ENCODE results near the gene BACH2.

BACH2 gene

GRCh38 chr6:89985751-89986493 lies 310.7 kb downstream of the BACH2 start:
- Histone ChIP-seq H3K4me1 (ENCODE audit: control insufficient read depth, insufficient read depth, low read length, poor library complexity, severe bottlenecking) (peaks cover 12% of the 10 kb centered on the region), H3K9me3 (ENCODE audit: control insufficient read depth, low read length) (no peaks in the 10 kb centered on the region), H3K27ac (ENCODE audit: low read depth, low read length, severe bottlenecking) (peak overlapping the region; percentile 95), H3K4me3 (ENCODE audit: extremely low read depth, insufficient read depth, low read length, poor library complexity, severe bottlenecking) (no peak overlapping the region), H3K36me3 (ENCODE audit: control insufficient read depth, insufficient read depth, low read length) (no peaks in the 10 kb centered on the region)
- 78 to 81% methylated on average over 3 to 8 of the region's 11 CpGs for WGBS, 2 experiments (ENCODE audit: insufficient coverage in 2 of 2)

DNA sequence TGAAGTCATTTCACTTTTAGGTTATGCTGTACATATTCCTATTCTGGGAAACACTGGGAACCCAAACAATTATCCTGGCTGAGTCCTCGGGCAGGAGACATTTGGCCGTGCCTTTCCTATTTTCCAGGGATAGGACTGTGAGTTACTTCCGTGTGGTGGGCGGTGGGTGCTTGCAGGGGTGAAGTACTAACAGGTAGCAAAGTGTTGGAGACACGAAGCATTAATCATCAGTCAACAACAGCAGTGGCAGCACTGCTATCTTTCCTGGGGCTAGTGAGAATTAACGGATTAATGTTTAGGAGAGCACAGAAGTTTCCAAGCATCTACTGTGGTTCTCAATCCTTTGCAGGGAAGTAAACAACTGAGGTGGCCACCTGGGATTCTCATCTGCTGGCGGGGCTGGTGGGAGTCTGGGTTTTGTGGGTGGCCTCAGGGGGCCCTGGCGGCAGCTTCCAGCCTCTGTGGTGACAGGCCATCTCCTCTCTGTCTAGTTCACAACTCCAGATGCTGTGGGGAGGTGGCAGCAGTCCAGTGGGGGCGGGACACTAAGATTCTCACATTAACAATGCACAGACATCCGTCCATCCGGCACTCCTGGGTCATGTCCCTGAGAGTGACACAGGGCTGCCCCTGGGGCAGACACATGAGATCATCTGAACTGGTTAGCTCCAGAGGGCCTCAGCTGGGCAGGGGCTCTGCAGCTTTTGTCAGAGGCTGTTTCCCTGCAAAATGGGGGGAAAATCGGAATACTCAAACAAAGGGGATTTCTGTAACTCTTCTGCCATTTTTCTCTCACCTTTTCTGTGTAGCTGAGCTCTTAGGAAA lies 311.5 kb downstream of the BACH2 start:
- no peak overlapping the region for H3K4me3 ChIP-seq (ENCODE audit: extremely low read depth, insufficient read depth, low read length, poor library complexity, severe bottlenecking)
- H3K27ac ChIP-seq (ENCODE audit: low read depth, low read length, severe bottlenecking), result peak overlapping the region; percentile 95
- no peaks in the 10 kb centered on the region for H3K9me3 ChIP-seq (ENCODE audit: control insufficient read depth, low read length)
- H3K36me3 ChIP-seq (ENCODE audit: control insufficient read depth, insufficient read depth, low read length), result no peaks in the 10 kb centered on the region
- 76 to 84% methylated on average over 8 to 10 of the region's 12 CpGs for WGBS, 2 experiments (ENCODE audit: insufficient coverage in 2 of 2)
- peaks cover 9% of the 10 kb centered on the region for H3K4me1 ChIP-seq (ENCODE audit: control insufficient read depth, insufficient read depth, low read length, poor library complexity, severe bottlenecking)

DNA sequence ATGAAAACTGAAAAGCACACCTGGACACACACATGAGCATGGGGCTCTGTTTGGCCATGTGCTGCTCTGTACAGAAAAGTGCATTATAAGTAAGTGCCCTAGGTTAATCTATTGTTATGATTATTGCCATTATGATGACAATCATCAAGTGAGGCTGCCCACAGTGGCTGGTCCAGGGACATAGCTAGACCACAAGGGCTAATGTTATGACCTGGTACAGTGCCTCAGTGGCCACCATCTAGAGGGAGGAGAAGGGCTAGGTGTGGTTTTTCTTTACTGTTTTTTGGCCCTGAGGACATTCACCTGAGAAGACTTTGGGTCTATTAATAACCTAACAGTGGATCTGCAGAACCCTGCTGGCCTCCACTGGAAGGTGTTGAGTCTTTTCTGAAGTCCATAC lies 316.3 kb downstream of the BACH2 start:
- H3K36me3 ChIP-seq (ENCODE audit: control insufficient read depth, insufficient read depth, low read length), result no peaks in the 10 kb centered on the region
- H3K9me3 ChIP-seq (ENCODE audit: control insufficient read depth, low read length), result no peaks in the 10 kb centered on the region
- no peak overlapping the region for H3K27ac ChIP-seq (ENCODE audit: low read depth, low read length, severe bottlenecking)
- H3K4me1 ChIP-seq (ENCODE audit: control insufficient read depth, insufficient read depth, low read length, poor library complexity, severe bottlenecking), result peaks cover 11% of the 10 kb centered on the region
- H3K4me3 ChIP-seq (ENCODE audit: extremely low read depth, insufficient read depth, low read length, poor library complexity, severe bottlenecking), result no peak overlapping the region

- Histone ChIP-seq H3K4me1 (ENCODE audit: control insufficient read depth, insufficient read depth, low read length, poor library complexity, severe bottlenecking) (peaks cover 9% of the 10 kb centered on the region), H3K9me3 (ENCODE audit: control insufficient read depth, low read length) (no peaks in the 10 kb centered on the region), H3K36me3 (ENCODE audit: control insufficient read depth, insufficient read depth, low read length) (no peaks in the 10 kb centered on the region), H3K4me3 (ENCODE audit: extremely low read depth, insufficient read depth, low read length, poor library complexity, severe bottlenecking) (no peak overlapping the region), H3K27ac (ENCODE audit: low read depth, low read length, severe bottlenecking) (no peak overlapping the region)
- WGBS, 2 experiments (ENCODE audit: insufficient coverage in 2 of 2), result 80 to 100% methylated on average over 1 to 2 of the region's 6 CpGs
Measured at GRCh38 chr6:89979481-89980119, 317.0 kb downstream of the BACH2 start.

DNA sequence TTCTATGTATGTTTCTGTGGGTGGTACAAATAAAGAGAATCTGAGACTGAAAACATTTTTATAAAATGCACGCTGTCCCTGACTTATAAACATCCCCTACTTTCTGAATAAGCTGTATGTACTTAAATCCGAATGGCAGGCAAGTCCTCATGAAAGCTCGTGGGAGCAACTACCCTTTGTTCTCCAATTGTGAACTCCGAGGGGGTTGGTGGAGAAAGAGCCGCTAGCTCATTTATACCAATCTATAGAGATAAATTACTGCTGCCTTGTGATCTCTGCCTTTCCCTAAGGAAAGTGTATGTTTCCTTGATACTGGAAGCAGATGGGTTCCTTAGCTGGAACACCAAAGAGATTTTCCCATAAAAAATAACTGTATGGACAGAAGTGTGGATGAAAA lies 317.9 kb downstream of the BACH2 start:
- peak overlapping the region; percentile 84 for H3K27ac ChIP-seq (ENCODE audit: low read depth, low read length, severe bottlenecking)
- no peak overlapping the region for H3K4me3 ChIP-seq (ENCODE audit: extremely low read depth, insufficient read depth, low read length, poor library complexity, severe bottlenecking)
- no peaks in the 10 kb centered on the region for H3K9me3 ChIP-seq (ENCODE audit: control insufficient read depth, low read length)
- WGBS, 2 experiments (ENCODE audit: insufficient coverage in 2 of 2), result 38 to 53% methylated on average over 2 of the region's 5 CpGs
- H3K36me3 ChIP-seq (ENCODE audit: control insufficient read depth, insufficient read depth, low read length), result no peaks in the 10 kb centered on the region
- peaks cover 9% of the 10 kb centered on the region for H3K4me1 ChIP-seq (ENCODE audit: control insufficient read depth, insufficient read depth, low read length, poor library complexity, severe bottlenecking)

GRCh38 chr6:89977808-89978748 lies 318.6 kb downstream of the BACH2 start:
- Histone ChIP-seq H3K4me3 (ENCODE audit: extremely low read depth, insufficient read depth, low read length, poor library complexity, severe bottlenecking) (no peak overlapping the region), H3K4me1 (ENCODE audit: control insufficient read depth, insufficient read depth, low read length, poor library complexity, severe bottlenecking) (peaks cover 9% of the 10 kb centered on the region)
- WGBS, 2 experiments (ENCODE audit: insufficient coverage in 2 of 2), result 79 to 100% methylated on average over 2 to 6 of the region's 8 CpGs

GRCh38 chr6:89976694-89977020 lies 320.0 kb downstream of the BACH2 start:
- H3K9me3 ChIP-seq (ENCODE audit: control insufficient read depth, low read length), result no peaks in the 10 kb centered on the region
- H3K4me1 ChIP-seq (ENCODE audit: control insufficient read depth, insufficient read depth, low read length, poor library complexity, severe bottlenecking), result peaks cover 9% of the 10 kb centered on the region
- H3K27ac ChIP-seq (ENCODE audit: low read depth, low read length, severe bottlenecking), result peak overlapping the region; percentile 61
- H3K4me3 ChIP-seq (ENCODE audit: extremely low read depth, insufficient read depth, low read length, poor library complexity, severe bottlenecking), result no peak overlapping the region
- no peaks in the 10 kb centered on the region for H3K36me3 ChIP-seq (ENCODE audit: control insufficient read depth, insufficient read depth, low read length)
- WGBS, 2 experiments (ENCODE audit: insufficient coverage in 2 of 2), result 83% methylated on average over 1 to 2 of the region's 3 CpGs

More at GRCh38 chr6:89977808-89978748, 318.6 kb downstream of the BACH2 start:
- H3K36me3 ChIP-seq (ENCODE audit: control insufficient read depth, insufficient read depth, low read length), result no peaks in the 10 kb centered on the region
- H3K27ac ChIP-seq (ENCODE audit: low read depth, low read length, severe bottlenecking), result peak overlapping the region; percentile 84
- H3K9me3 ChIP-seq (ENCODE audit: control insufficient read depth, low read length), result no peaks in the 10 kb centered on the region

- no peaks in the 10 kb centered on the region for H3K36me3 ChIP-seq (ENCODE audit: control insufficient read depth, insufficient read depth, low read length)
- H3K4me1 ChIP-seq (ENCODE audit: control insufficient read depth, insufficient read depth, low read length, poor library complexity, severe bottlenecking), result peaks cover 9% of the 10 kb centered on the region
- no peak overlapping the region for H3K4me3 ChIP-seq (ENCODE audit: extremely low read depth, insufficient read depth, low read length, poor library complexity, severe bottlenecking)
- H3K9me3 ChIP-seq (ENCODE audit: control insufficient read depth, low read length), result no peaks in the 10 kb centered on the region
- WGBS, 2 experiments (ENCODE audit: insufficient coverage in 2 of 2), result 79 to 82% methylated on average over 4 to 6 of the region's 12 CpGs
- H3K27ac ChIP-seq (ENCODE audit: low read depth, low read length, severe bottlenecking), result peak overlapping the region; percentile 61
Measured at GRCh38 chr6:89975991-89976693, 320.5 kb downstream of the BACH2 start.

DNA sequence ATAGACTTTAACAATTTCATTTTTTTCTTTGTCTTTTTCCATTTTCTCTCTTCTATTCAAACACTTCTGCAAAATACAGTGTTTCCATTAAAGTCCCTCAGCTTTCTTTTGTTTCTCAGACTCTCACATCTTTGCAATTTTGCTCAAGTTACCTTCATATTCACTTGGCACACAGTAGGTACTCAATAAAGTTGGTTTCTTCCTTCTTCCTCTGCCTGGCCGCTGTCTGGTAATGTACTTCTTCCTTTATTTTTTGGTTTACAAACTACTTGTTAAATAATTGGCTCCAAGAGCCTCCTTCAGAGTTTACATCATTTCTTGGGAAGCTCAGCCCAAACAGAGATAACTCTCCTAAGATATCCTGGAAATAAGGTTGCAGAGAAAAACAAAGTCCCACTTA lies 321.3 kb downstream of the BACH2 start:
- no CpG with 5 or more reads among the region's 1 CpG for whole genome bisulfite sequencing, 2 experiments (ENCODE audit: insufficient coverage in 2 of 2)
- Histone ChIP-seq H3K36me3 (ENCODE audit: control insufficient read depth, insufficient read depth, low read length) (no peaks in the 10 kb centered on the region), H3K27ac (ENCODE audit: low read depth, low read length, severe bottlenecking) (peak overlapping the region; percentile 61), H3K4me1 (ENCODE audit: control insufficient read depth, insufficient read depth, low read length, poor library complexity, severe bottlenecking) (peaks cover 9% of the 10 kb centered on the region), H3K9me3 (ENCODE audit: control insufficient read depth, low read length) (no peaks in the 10 kb centered on the region), H3K4me3 (ENCODE audit: extremely low read depth, insufficient read depth, low read length, poor library complexity, severe bottlenecking) (no peak overlapping the region)

DNA sequence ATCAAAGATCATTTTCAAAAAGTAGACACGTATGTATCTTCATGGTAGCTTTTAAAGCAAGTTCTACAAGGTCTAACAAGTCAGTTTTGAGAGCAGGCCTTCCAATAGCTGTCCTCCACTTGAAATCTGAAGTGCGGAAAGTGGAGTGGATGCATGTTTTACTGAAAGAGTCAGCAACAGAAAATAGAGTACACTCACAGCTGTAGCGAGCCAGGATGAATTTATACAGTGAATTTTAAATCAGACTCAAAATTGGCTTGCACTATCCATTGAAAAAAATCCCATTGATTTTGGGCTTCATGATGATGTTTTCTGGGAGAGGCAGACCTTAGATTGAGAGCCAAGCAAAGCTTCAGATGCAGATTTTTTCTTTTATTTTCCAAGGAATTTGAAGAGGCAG lies 321.8 kb downstream of the BACH2 start:
- no peaks in the 10 kb centered on the region for H3K36me3 ChIP-seq (ENCODE audit: control insufficient read depth, insufficient read depth, low read length)
- 86 to 90% methylated on average over 2 to 3 of the region's 3 CpGs for WGBS, 2 experiments (ENCODE audit: insufficient coverage in 2 of 2)
- H3K4me3 ChIP-seq (ENCODE audit: extremely low read depth, insufficient read depth, low read length, poor library complexity, severe bottlenecking), result no peak overlapping the region
- no peaks in the 10 kb centered on the region for H3K9me3 ChIP-seq (ENCODE audit: control insufficient read depth, low read length)
- peaks cover 9% of the 10 kb centered on the region for H3K4me1 ChIP-seq (ENCODE audit: control insufficient read depth, insufficient read depth, low read length, poor library complexity, severe bottlenecking)
- no peak overlapping the region for H3K27ac ChIP-seq (ENCODE audit: low read depth, low read length, severe bottlenecking)

All from mesodermal cell (in vitro differentiated cells).